Natural killer cell (primary cell): Measurements from ENCODE around the gene SCO1. TPM values are rescaled to one million over a fixed set of nuclear protein-coding genes. Genes with fewer than 3 reads are reported as not detected.

Source experiments
- ATAC-seq, 3 donors: fragments of 150-1000 bp in 2 of 3; fragments of 200-7000 bp in 1 of 3; cut with Tn5 transposase; 1 replicate in 1 of 3; 2 replicates in 2 of 3; pipeline ENCODE4 v1.10.0; 2021; ENCODE audit warnings: mild to moderate bottlenecking in 2 of 3, moderate library complexity in 2 of 3
- DNase-seq, 2 donors: peaks; one replicate each; pipeline versions ENCODE4 v3.0.0 to v3.0.0-alpha.2; 2013 to 2021; ENCODE audit warnings: mixed read lengths in 1 of 2
- H3K27ac ChIP-seq: one replicate; pipeline ENCODE4 v1.5.1; 2013; ENCODE audit warnings: mild to moderate bottlenecking, low read length
- H3K27me3 ChIP-seq: one replicate; pipeline ENCODE4 v1.6.1; 2013; ENCODE audit warnings: low read length; ENCODE audit not compliant: control insufficient read depth, insufficient read depth
- H3K36me3 ChIP-seq: one replicate; pipeline ENCODE4 v1.6.1; 2013; ENCODE audit warnings: low read length; ENCODE audit not compliant: control insufficient read depth, insufficient read depth
- H3K4me1 ChIP-seq: one replicate; pipeline ENCODE4 v1.6.1; 2013; ENCODE audit warnings: low read length; ENCODE audit not compliant: control insufficient read depth, insufficient read depth
- H3K4me3 ChIP-seq: one replicate; pipeline ENCODE4 v1.5.1; 2013; ENCODE audit warnings: low read length
- H3K9me3 ChIP-seq: one replicate; pipeline ENCODE4 v1.6.1; 2013; ENCODE audit warnings: low read length; ENCODE audit not compliant: control insufficient read depth, insufficient read depth
- H3K27ac Mint-ChIP-seq, 2 donors: one replicate each; pipeline ENCODE4 v1.8.0; 2022; ENCODE audit warnings: mild to moderate bottlenecking in 2 of 2, mixed read lengths in 2 of 2, moderate library complexity in 1 of 2
- H3K27me3 Mint-ChIP-seq, 2 donors: one replicate each; pipeline ENCODE4 v1.8.0; 2022; ENCODE audit warnings: low read depth in 2 of 2, mixed read lengths in 2 of 2
- H3K36me3 Mint-ChIP-seq: one replicate; pipeline ENCODE4 v1.8.0; 2022; ENCODE audit warnings: mixed read lengths
- H3K4me1 Mint-ChIP-seq, 2 donors: one replicate each; pipeline ENCODE4 v1.8.0; 2022; ENCODE audit warnings: mixed read lengths in 2 of 2
- H3K4me3 Mint-ChIP-seq: one replicate; pipeline ENCODE4 v1.8.0; 2022; ENCODE audit warnings: mild to moderate bottlenecking, moderate library complexity, mixed read lengths
- H3K9me3 Mint-ChIP-seq, 2 donors: one replicate each; pipeline ENCODE4 v1.8.0; 2022; ENCODE audit warnings: mixed read lengths in 2 of 2
- WGBS: methylation state at CpG from one replicate; pipeline ENCODE4 v1.1.7; 2013; ENCODE audit warnings: missing lambda C conversion rate; ENCODE audit not compliant: insufficient coverage; 5-methylcytosine and 5-hydroxymethylcytosine counted together
- intact Hi-C: fragments of 100-400 bp; cut with micrococcal nuclease; formaldehyde crosslinking; loops from one replicate; pipeline ENCODE4 v1.14.2; 2022
- total RNA-seq, 4 donors: library from RNA; stranded (reverse); fragments of 120-200 nt in 1 of 4; gene quantifications; one replicate each; pipeline versions ENCODE4 v1.2.3 to v1.2.4, GENCODE V29; 2013 to 2022
- TF ChIP-seq, protein P1 (sequence below): fragments of 200-600 bp; IDR thresholded peaks from one replicate; pipeline ENCODE4 v1.8.0; 2022; ENCODE audit warnings: antibody characterized with exemption

The SCO1 gene
- total RNA-seq, 3 donors from 2014 or later (not counting 1 experiment from before 2014, with no cell fraction given): 13.4 to 22.9 (median 18.8) TPM

GRCh38 chr17:10727192-10727591 lies 29.9 kb upstream of the SCO1 start:
- Histone ChIP-seq H3K4me3 (no peak overlapping the region), H3K27ac (no peak overlapping the region), H3K4me1 (peaks cover 9% of the 10 kb centered on the region), H3K27me3 (no peaks in the 10 kb centered on the region), H3K36me3 (no peaks in the 10 kb centered on the region), H3K9me3 (no peaks in the 10 kb centered on the region)
- TF ChIP-seq, protein P1, sequence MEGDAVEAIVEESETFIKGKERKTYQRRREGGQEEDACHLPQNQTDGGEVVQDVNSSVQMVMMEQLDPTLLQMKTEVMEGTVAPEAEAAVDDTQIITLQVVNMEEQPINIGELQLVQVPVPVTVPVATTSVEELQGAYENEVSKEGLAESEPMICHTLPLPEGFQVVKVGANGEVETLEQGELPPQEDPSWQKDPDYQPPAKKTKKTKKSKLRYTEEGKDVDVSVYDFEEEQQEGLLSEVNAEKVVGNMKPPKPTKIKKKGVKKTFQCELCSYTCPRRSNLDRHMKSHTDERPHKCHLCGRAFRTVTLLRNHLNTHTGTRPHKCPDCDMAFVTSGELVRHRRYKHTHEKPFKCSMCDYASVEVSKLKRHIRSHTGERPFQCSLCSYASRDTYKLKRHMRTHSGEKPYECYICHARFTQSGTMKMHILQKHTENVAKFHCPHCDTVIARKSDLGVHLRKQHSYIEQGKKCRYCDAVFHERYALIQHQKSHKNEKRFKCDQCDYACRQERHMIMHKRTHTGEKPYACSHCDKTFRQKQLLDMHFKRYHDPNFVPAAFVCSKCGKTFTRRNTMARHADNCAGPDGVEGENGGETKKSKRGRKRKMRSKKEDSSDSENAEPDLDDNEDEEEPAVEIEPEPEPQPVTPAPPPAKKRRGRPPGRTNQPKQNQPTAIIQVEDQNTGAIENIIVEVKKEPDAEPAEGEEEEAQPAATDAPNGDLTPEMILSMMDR: no peak
- DNase-seq: no peak
- H3K27ac Mint-ChIP-seq: no peak overlapping the region
- peak overlapping the region; percentile 0 for H3K4me3 Mint-ChIP-seq
- no peaks in the 10 kb centered on the region for H3K9me3 Mint-ChIP-seq
- H3K27me3 Mint-ChIP-seq: no peaks in the 10 kb centered on the region
- ATAC-seq: no peak
- H3K4me1 Mint-ChIP-seq: peaks cover 14 to 19% of the 10 kb centered on the region in 2 donors
- intact Hi-C loops: no loop called here
- H3K36me3 Mint-ChIP-seq: no peaks in the 10 kb centered on the region
- 76% methylated on average over 5 of the region's 5 CpGs for WGBS

- H3K9me3 Mint-ChIP-seq: no peaks in the 10 kb centered on the region
- H3K27ac Mint-ChIP-seq: no peak overlapping the region
- H3K36me3 Mint-ChIP-seq: no peaks in the 10 kb centered on the region
- H3K27me3 Mint-ChIP-seq: no peaks in the 10 kb centered on the region
- Histone ChIP-seq H3K36me3 (no peaks in the 10 kb centered on the region), H3K27me3 (no peaks in the 10 kb centered on the region), H3K4me1 (peaks cover 9% of the 10 kb centered on the region), H3K9me3 (no peaks in the 10 kb centered on the region), H3K27ac (no peak overlapping the region), H3K4me3 (no peak overlapping the region)
- H3K4me3 Mint-ChIP-seq: no peak overlapping the region
- H3K4me1 Mint-ChIP-seq: peaks cover 14 to 19% of the 10 kb centered on the region in 2 donors
- WGBS: 50% methylated on average over 2 of the region's 2 CpGs
- DNase-seq: no peak
- intact Hi-C loops: no loop called here
- no peak for ATAC-seq
- TF ChIP-seq, protein P1: no peak
These were observed 28.9 kb upstream of the SCO1 start for GRCh38 chr17:10726196-10726595.

GRCh38 chr17:10725262-10725661 lies 27.9 kb upstream of the SCO1 start:
- 93% methylated on average over 3 of the region's 3 CpGs for WGBS
- no peaks in the 10 kb centered on the region for H3K9me3 Mint-ChIP-seq
- Histone ChIP-seq H3K27me3 (no peaks in the 10 kb centered on the region), H3K36me3 (no peaks in the 10 kb centered on the region), H3K27ac (no peak overlapping the region), H3K4me1 (peaks cover 8% of the 10 kb centered on the region), H3K9me3 (no peaks in the 10 kb centered on the region), H3K4me3 (no peak overlapping the region)
- peaks cover 5 to 10% of the 10 kb centered on the region in 2 donors for H3K4me1 Mint-ChIP-seq
- TF ChIP-seq, protein P1: no peak
- no peak overlapping the region for H3K4me3 Mint-ChIP-seq
- intact Hi-C loops: no loop called here
- H3K27me3 Mint-ChIP-seq: no peaks in the 10 kb centered on the region
- no peaks in the 10 kb centered on the region for H3K36me3 Mint-ChIP-seq
- ATAC-seq (no peak), DNase-seq (no peak)
- no peak overlapping the region for H3K27ac Mint-ChIP-seq

DNA sequence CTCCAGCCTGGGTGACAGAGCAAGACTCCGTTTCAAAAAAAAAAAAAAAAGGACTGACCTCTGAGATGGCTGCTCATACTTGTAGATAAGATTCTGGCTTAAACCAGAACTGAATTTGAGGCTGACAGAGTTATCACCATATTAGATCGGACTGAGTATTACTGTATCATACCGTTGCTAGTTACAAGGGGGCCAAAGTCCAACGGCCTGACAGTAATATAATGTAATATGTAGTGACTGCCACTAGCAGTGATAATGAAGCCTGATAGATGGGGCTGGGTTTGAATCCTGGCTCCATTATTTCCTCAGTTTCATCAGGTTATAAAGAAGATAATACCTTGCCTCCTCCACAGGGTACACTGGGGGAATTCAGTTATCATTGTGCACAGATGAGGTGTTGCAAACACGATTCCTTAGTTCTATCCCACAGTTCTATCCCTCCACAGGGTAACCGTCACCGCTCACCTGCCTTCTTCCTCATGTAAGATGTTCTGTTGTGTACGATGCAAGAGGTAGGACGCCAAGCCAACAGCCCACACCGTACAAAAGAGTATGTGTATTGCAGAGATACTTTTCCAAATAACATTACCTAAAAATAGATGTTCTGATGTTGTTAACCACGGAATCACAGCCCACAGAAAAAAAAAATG lies 27.3 kb upstream of the SCO1 start:
- no peaks in the 10 kb centered on the region for H3K27me3 Mint-ChIP-seq
- intact Hi-C loops: no loop called here

More for the DNA sequence above, 27.3 kb upstream of the SCO1 start:
- H3K36me3 ChIP-seq: no peaks in the 10 kb centered on the region
- no peak overlapping the region for H3K27ac ChIP-seq
- DNase-seq: no peak
- H3K4me3 ChIP-seq: no peak overlapping the region
- H3K36me3 Mint-ChIP-seq: no peaks in the 10 kb centered on the region
- no peak overlapping the region for H3K4me3 Mint-ChIP-seq
- no peaks in the 10 kb centered on the region for H3K9me3 Mint-ChIP-seq
- TF ChIP-seq, protein P1: no peak
- ATAC-seq: no peak
- peaks cover 6% of the 10 kb centered on the region for H3K4me1 ChIP-seq
- whole genome bisulfite sequencing: 90% methylated on average over 8 of the region's 11 CpGs
- no peaks in the 10 kb centered on the region for H3K9me3 ChIP-seq
- H3K27me3 ChIP-seq: no peaks in the 10 kb centered on the region
- H3K4me1 Mint-ChIP-seq: peaks cover 0 to 5% of the 10 kb centered on the region in 2 donors
- H3K27ac Mint-ChIP-seq: no peak overlapping the region
